Right cardiac atrium (tissue), 5 donors: Measurements from ENCODE around the gene PPM1H. TPM values are rescaled to one million over a fixed set of nuclear protein-coding genes. Genes with fewer than 3 reads are reported as not detected.

Experiments
- ATAC-seq, 2 donors: fragments of 200-7000 bp; cut with Tn5 transposase; one replicate each; pipeline versions ENCODE4 v1.8.0 to v1.9.1; 2020; ENCODE audit warnings: moderate library complexity in 2 of 2, mild to moderate bottlenecking in 1 of 2
- DNase-seq, 3 donors: peaks; one replicate each; pipeline ENCODE4 v3.0.0-alpha.2; 2020
- H3K27ac ChIP-seq: one replicate; pipeline ENCODE4 v1.5.1; 2013; ENCODE audit warnings: mild to moderate bottlenecking, low read length, control low read depth, moderate library complexity
- H3K27me3 ChIP-seq: one replicate; pipeline ENCODE4 v1.6.1; 2013; ENCODE audit not compliant: control insufficient read depth, insufficient read depth
- H3K4me1 ChIP-seq: one replicate; pipeline ENCODE4 v1.6.1; 2013; ENCODE audit warnings: low read length; ENCODE audit not compliant: control insufficient read depth, insufficient read depth
- H3K4me3 ChIP-seq: one replicate; pipeline ENCODE4 v1.5.1; 2013; ENCODE audit warnings: low read length, control low read depth
- H3K9me3 ChIP-seq: one replicate; pipeline ENCODE4 v1.6.1; 2013; ENCODE audit warnings: low read length; ENCODE audit not compliant: control insufficient read depth
- WGBS: extraction: QIAGEN DNeasy Blood & Tissue Kit; methylation state at CpG from one replicate; pipeline ENCODE4 v1.1.7; 2013; 5-methylcytosine and 5-hydroxymethylcytosine counted together
- intact Hi-C, 4 donors: fragments of 100-400 bp; cut with DNase I; formaldehyde crosslinking; loops; one replicate each; pipeline versions ENCODE4 v1.11.0 to v1.14.0; 2022 to 2023
- polyA plus RNA-seq: library from polyadenylated mRNA; stranded (reverse); fragments of 200-250 nt; gene quantifications from one replicate; pipeline ENCODE4 v1.2.3, GENCODE V29; 2013
- total RNA-seq, 4 donors: library from RNA; stranded (reverse); fragmentation: NEBNext Ultra II Directional; extraction: Animal tissue kit (Norgen Biotek cat#: 25700); gene quantifications; one replicate each; pipeline ENCODE4 v1.2.1, GENCODE V29; 2021
- donor health status: healthy with polysubstance abuse.
- donor health status: DM: no; HTN: yes; CAD: no.
- donor health status: DM: no; HTN: no; CAD: no.
- donor health status: DM: no; HTN: yes; CAD: no; lungs with severe emphysema.
- donor health status: DM: yes; HTN: yes; CAD: no.

The PPM1H gene
- total and polyA plus RNA-seq, 5 donors = 1.0 to 4.4 (median 3.5) TPM

- intact Hi-C loops = no loop called here
- 74% methylated on average over 2 of the region's 2 CpGs for WGBS
- H3K9me3 ChIP-seq = no peaks in the 10 kb centered on the region
- H3K4me1 ChIP-seq = no peaks in the 10 kb centered on the region
- H3K27me3 ChIP-seq = no peaks in the 10 kb centered on the region
- H3K4me3 ChIP-seq = no peak overlapping the region
- ATAC-seq (no peak), DNase-seq (no peak)
- H3K27ac ChIP-seq = no peak overlapping the region
These were observed 12.4 kb downstream of the PPM1H start for GRCh38 chr12:62922539-62922938.

GRCh38 chr12:62919838-62920237 lies 15.1 kb downstream of the PPM1H start:
- Histone ChIP-seq H3K4me1 (no peaks in the 10 kb centered on the region), H3K4me3 (no peak overlapping the region), H3K27me3 (no peaks in the 10 kb centered on the region), H3K27ac (no peak overlapping the region), H3K9me3 (no peaks in the 10 kb centered on the region)
- 39% methylated on average over 2 of the region's 2 CpGs for WGBS
- DNase-seq (no peak), ATAC-seq (peak in 1 of 2 donors; percentile 38)
- intact Hi-C loops = no loop called here

GRCh38 chr12:62917926-62918325 lies 17.0 kb downstream of the PPM1H start:
- no peak for DNase-seq
- no peak for ATAC-seq
- Histone ChIP-seq H3K27ac (no peak overlapping the region), H3K27me3 (no peaks in the 10 kb centered on the region), H3K4me1 (no peaks in the 10 kb centered on the region), H3K9me3 (no peaks in the 10 kb centered on the region), H3K4me3 (no peak overlapping the region)
- WGBS = 56% methylated on average over 1 of the region's 1 CpG
- intact Hi-C loops = no loop called here

DNA sequence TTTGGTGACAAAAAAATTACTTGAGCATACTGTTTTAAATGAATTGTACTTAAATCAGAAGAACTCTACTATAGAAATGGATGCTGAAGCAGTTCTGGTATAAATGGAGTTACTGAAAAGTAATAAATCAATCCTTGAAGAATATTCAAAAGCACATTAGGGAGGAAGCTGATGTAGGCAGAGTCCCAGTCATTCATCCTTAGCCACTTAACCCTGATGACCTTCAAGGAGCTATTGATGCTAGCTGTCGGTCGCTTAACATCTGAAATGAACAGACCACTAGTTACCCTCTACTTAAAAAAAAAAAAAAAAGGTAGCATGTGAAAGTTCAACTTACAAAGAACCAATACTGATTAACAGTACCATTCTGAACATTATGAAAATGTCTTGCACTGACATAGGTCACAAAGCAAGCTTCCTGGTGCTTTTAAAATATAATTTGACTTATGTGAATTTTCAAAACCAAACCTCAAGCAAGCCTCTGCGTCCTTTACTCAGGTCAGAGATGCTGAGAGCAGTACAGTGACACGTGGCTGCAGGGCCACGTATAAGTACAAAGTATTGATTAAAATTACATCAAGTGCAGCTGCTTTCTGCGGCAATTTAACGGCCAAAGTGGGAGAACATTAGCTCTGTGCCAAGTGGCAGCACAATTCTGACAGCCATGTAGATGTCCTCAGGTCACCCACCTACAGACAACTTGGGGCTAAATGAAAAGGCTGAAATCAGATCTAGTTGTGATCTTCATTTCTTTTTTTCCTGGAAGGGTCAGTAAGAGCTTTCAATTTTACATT lies 18.1 kb downstream of the PPM1H start:
- no peak for ATAC-seq
- Histone ChIP-seq H3K27me3 (no peaks in the 10 kb centered on the region), H3K4me1 (no peaks in the 10 kb centered on the region), H3K27ac (no peak overlapping the region), H3K9me3 (no peaks in the 10 kb centered on the region), H3K4me3 (no peak overlapping the region)
- intact Hi-C loops = no loop called here
- 62% methylated on average over 7 of the region's 7 CpGs for WGBS
- DNase-seq = no peak

GRCh38 chr12:62915204-62915529 lies 19.8 kb downstream of the PPM1H start:
- WGBS = 65% methylated on average over 6 of the region's 6 CpGs
- no peaks in the 10 kb centered on the region for H3K27me3 ChIP-seq
- DNase-seq (peak in 1 of 3 donors; percentile 14), ATAC-seq (no peak)
- H3K4me3 ChIP-seq = no peak overlapping the region
- H3K27ac ChIP-seq = no peak overlapping the region
- H3K9me3 ChIP-seq = no peaks in the 10 kb centered on the region
- H3K4me1 ChIP-seq = no peaks in the 10 kb centered on the region
- intact Hi-C loops = no loop called here

DNA sequence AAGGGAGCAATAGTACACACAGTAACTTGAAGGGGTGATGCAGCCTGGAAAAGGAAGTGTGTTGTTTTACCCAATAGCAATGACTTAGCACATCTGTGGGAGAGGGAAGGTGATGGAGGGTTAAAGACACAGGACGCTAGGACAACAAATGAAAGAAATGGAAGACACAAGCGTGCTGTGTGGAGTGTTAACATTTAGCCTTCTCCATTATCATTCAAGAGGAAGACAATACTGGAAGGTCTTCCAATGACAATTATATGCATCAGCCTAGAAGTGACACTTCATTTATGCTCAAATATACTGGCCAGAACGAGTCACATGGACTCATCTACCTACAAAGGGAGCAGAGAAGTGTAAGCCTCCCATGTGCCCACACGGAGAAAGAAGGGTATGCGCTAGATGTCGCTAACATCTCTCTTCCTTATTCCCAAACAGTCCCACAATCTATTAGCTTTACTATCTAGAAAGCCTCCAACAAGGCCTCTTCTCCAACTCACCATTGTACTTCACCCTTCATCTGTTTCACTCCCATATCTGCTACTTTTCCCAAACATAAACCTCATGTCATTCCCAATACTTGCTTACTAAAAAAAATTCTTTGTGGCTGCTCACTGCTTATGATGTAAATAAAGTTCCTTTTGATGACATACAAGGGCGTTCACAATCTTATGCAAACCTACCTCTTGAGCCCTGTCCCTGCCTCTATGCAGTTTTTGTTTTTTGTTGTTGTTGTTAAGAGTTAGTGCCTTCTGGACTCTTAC lies 20.3 kb downstream of the PPM1H start:
- DNase-seq (no peak), ATAC-seq (no peak)
- WGBS = 84% methylated on average over 7 of the region's 7 CpGs
- Histone ChIP-seq H3K9me3 (no peaks in the 10 kb centered on the region), H3K27me3 (no peaks in the 10 kb centered on the region), H3K27ac (no peak overlapping the region), H3K4me1 (no peaks in the 10 kb centered on the region), H3K4me3 (no peak overlapping the region)
- intact Hi-C loops = no loop called here

GRCh38 chr12:62913380-62913779 lies 21.6 kb downstream of the PPM1H start:
- intact Hi-C loops = no loop called here
- no peak for DNase-seq
- H3K4me3 ChIP-seq = no peak overlapping the region
- 92% methylated on average over 6 of the region's 6 CpGs for WGBS
- no peak overlapping the region for H3K27ac ChIP-seq
- no peaks in the 10 kb centered on the region for H3K9me3 ChIP-seq
- H3K4me1 ChIP-seq = no peaks in the 10 kb centered on the region
- no peaks in the 10 kb centered on the region for H3K27me3 ChIP-seq
- no peak for ATAC-seq

DNA sequence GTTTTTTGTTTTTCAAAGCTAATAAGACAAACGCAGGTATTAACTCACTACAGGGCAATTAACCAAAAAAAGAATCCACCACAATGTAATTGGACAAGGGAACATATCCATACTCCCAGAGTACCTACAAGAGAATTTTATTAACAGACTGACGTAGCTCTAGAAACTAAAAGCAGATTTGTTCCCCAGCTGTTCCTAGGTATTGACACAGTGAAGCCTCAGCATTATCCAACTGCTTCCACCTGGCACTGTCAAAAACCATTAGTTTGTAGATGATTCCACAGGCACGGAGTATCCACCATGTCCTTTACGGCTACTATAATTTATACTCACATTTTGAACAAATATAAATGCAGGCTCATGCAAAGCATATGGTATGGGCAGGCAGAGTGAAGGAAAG lies 22.3 kb downstream of the PPM1H start:
- H3K4me1 ChIP-seq = no peaks in the 10 kb centered on the region
- intact Hi-C loops = no loop called here
- DNase-seq = no peak
- no peak for ATAC-seq
- H3K9me3 ChIP-seq = no peaks in the 10 kb centered on the region
- H3K4me3 ChIP-seq = no peak overlapping the region
- H3K27me3 ChIP-seq = no peaks in the 10 kb centered on the region
- WGBS = 78% methylated on average over 4 of the region's 4 CpGs
- no peak overlapping the region for H3K27ac ChIP-seq

GRCh38 chr12:62911286-62911685 lies 23.7 kb downstream of the PPM1H start:
- ATAC-seq (no peak), DNase-seq (no peak)
- Histone ChIP-seq H3K9me3 (no peaks in the 10 kb centered on the region), H3K27me3 (no peaks in the 10 kb centered on the region), H3K4me1 (no peaks in the 10 kb centered on the region), H3K4me3 (no peak overlapping the region), H3K27ac (no peak overlapping the region)
- 86% methylated on average over 4 of the region's 4 CpGs for WGBS
- intact Hi-C loops = no loop called here

DNA sequence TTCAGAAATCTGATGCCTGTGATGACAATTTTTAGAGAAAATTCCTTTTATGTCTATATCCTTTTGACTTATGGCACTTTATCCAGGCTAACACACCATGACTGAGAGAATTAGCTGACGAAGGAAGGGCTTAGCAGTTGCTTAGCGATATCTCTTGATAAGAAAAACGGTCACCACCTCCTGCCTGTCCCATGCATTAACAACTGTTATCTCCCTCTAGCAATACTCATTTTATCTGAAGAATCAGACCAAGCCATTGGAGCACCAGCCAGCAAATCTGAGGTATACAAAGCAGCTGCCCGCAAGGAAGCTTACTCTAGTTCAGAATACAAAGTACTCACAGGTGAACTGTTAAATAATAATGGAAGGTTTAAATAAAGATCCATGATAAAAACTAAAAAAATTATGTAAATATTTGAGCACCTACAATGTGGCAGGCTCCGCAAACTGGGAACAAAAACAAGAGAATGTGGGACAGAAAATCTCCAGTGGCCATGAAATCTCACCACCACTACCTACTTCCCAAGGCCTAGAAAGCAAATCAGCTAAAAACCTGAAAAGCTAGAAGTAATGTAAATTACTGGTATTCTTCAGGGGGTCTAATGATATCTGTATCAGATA lies 24.3 kb downstream of the PPM1H start:
- Histone ChIP-seq H3K4me3 (no peak overlapping the region), H3K9me3 (no peaks in the 10 kb centered on the region), H3K27me3 (no peaks in the 10 kb centered on the region), H3K27ac (no peak overlapping the region), H3K4me1 (no peaks in the 10 kb centered on the region)
- intact Hi-C loops = no loop called here
- 45% methylated on average over 5 of the region's 5 CpGs for WGBS
- DNase-seq (no peak), ATAC-seq (no peak)

DNA sequence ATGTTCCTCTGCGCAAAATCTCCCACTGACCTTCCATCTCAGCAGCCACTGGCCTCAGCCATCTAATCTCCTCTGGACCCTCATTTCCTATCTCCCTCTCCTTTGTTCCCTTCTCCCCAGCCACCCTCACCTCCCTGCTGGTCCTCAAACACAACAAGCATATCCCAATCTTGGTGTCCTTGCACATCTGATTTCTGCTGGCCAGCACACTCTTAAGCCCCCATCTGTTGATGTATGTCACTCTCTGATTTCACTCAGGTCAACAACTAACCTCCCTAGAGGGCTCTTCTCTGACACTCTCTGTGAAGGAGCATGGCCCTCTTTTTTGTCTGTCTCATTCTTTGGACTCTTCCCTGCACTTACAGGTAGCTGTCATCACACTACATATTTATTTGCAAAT lies 25.6 kb downstream of the PPM1H start:
- no peak for ATAC-seq
- no peak for DNase-seq
- H3K4me3 ChIP-seq = no peak overlapping the region
- H3K27ac ChIP-seq = no peak overlapping the region
- H3K9me3 ChIP-seq = no peaks in the 10 kb centered on the region
- no peaks in the 10 kb centered on the region for H3K27me3 ChIP-seq
- H3K4me1 ChIP-seq = no peaks in the 10 kb centered on the region
- WGBS = 100% methylated on average over 1 of the region's 1 CpG
- intact Hi-C loops = no loop called here
